GM19193 (cell line): ENCODE results near the gene ADARB2.

Experiments used
- POLR2A ChIP-seq: IDR thresholded peaks from 4 replicates; pipeline ENCODE4 v1.6.1; 2011; ENCODE audit not compliant: insufficient read depth, insufficient read length; ENCODE audit errors: extremely low read depth

Gene ADARB2

GRCh38 chr10:1150638-1150955, 586.7 kb downstream of the ADARB2 start:
- no peak for TF ChIP-seq POLR2A

GRCh38 chr10:1149793-1150637, 587.3 kb downstream of the ADARB2 start:
- no peak for TF ChIP-seq POLR2A

- TF ChIP-seq POLR2A: no peak
These were observed 588.3 kb downstream of the ADARB2 start for GRCh38 chr10:1148855-1149605.

- no peak for TF ChIP-seq POLR2A
These were observed 589.5 kb downstream of the ADARB2 start for GRCh38 chr10:1147810-1148209.

- no peak for TF ChIP-seq POLR2A
These were observed 594.7 kb downstream of the ADARB2 start for GRCh38 chr10:1142596-1142995.

- TF ChIP-seq POLR2A: no peak
These were observed 595.6 kb downstream of the ADARB2 start for GRCh38 chr10:1141701-1142100.

- TF ChIP-seq POLR2A: no peak
These were observed 596.1 kb downstream of the ADARB2 start for GRCh38 chr10:1141261-1141660.

- no peak for TF ChIP-seq POLR2A
These were observed 598.8 kb downstream of the ADARB2 start for GRCh38 chr10:1138529-1138928.

- TF ChIP-seq POLR2A: no peak
These were observed 599.7 kb downstream of the ADARB2 start for GRCh38 chr10:1137499-1138163.

- TF ChIP-seq POLR2A: no peak
These were observed 601.1 kb downstream of the ADARB2 start for GRCh38 chr10:1136268-1136667.

GRCh38 chr10:1134156-1134555, 603.2 kb downstream of the ADARB2 start:
- no peak for TF ChIP-seq POLR2A

GRCh38 chr10:1133495-1134045, 603.8 kb downstream of the ADARB2 start:
- no peak for TF ChIP-seq POLR2A

GRCh38 chr10:1132584-1132983, 604.7 kb downstream of the ADARB2 start:
- no peak for TF ChIP-seq POLR2A

GRCh38 chr10:1130995-1131790, 606.1 kb downstream of the ADARB2 start:
- TF ChIP-seq POLR2A: no peak
